ENCODE measurements around the gene UBC.
"Not testable (repeated sequence)": the region's sequence is repeated elsewhere in the genome, so short reads cannot be mapped to it uniquely, and the experiment has no call there.

Gene UBC

DNA sequence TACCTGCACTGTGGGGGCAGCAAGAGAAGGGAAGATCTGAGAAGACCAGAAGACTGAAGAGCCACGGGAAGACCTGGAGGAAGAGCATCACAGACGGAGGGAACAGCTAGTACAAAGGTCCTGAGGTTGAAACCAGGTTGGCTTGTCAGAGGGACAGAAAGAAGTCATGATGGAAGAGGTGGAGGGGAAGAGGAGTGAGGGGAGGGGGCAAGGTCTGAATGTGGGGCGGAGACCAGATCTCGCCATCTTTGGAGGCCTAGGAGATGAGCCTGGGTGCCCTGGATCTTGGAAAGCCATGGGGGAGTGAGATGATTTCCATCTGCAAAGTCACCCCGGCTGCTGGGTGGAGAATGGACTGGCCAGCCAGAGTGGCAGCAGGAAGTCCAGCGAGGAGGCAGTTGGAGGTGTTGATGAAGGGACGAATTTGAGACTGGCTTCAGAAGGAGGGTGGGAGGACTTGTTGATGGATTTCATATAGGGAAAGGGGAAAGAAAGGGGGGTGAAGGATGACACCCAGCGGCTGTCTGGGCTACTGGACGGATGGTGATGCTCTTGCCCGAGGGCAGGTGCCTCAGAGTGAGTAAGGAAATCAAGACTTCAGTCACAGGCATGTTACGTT lies 14.6 kb upstream of the UBC start:
- Histone ChIP-seq H3K9me3 (ENCODE audit: control insufficient read depth, low read length) (no peaks in the 10 kb centered on the region), H3K36me3 (ENCODE audit: control insufficient read depth, insufficient read depth, low read length) (no peaks in the 10 kb centered on the region), H3K4me3 (ENCODE audit: low read depth, low read length) (no peak overlapping the region), H3K79me2 (peaks cover 4% of the 10 kb centered on the region), H3K9ac (no peak overlapping the region), H3K27ac (peak overlapping the region; percentile 91), H3K4me2 (ENCODE audit: low read length) (no peak overlapping the region), H3K4me1 (peaks cover 3% of the 10 kb centered on the region), H2AFZ (no peak overlapping the region), H3K27me3 (ENCODE audit: control insufficient read depth, insufficient read depth, low read length) (no peaks in the 10 kb centered on the region)
- TF ChIP-seq, protein P1, sequence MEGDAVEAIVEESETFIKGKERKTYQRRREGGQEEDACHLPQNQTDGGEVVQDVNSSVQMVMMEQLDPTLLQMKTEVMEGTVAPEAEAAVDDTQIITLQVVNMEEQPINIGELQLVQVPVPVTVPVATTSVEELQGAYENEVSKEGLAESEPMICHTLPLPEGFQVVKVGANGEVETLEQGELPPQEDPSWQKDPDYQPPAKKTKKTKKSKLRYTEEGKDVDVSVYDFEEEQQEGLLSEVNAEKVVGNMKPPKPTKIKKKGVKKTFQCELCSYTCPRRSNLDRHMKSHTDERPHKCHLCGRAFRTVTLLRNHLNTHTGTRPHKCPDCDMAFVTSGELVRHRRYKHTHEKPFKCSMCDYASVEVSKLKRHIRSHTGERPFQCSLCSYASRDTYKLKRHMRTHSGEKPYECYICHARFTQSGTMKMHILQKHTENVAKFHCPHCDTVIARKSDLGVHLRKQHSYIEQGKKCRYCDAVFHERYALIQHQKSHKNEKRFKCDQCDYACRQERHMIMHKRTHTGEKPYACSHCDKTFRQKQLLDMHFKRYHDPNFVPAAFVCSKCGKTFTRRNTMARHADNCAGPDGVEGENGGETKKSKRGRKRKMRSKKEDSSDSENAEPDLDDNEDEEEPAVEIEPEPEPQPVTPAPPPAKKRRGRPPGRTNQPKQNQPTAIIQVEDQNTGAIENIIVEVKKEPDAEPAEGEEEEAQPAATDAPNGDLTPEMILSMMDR (IDR thresholded peaks at IDR 0.05): no peak

DNA sequence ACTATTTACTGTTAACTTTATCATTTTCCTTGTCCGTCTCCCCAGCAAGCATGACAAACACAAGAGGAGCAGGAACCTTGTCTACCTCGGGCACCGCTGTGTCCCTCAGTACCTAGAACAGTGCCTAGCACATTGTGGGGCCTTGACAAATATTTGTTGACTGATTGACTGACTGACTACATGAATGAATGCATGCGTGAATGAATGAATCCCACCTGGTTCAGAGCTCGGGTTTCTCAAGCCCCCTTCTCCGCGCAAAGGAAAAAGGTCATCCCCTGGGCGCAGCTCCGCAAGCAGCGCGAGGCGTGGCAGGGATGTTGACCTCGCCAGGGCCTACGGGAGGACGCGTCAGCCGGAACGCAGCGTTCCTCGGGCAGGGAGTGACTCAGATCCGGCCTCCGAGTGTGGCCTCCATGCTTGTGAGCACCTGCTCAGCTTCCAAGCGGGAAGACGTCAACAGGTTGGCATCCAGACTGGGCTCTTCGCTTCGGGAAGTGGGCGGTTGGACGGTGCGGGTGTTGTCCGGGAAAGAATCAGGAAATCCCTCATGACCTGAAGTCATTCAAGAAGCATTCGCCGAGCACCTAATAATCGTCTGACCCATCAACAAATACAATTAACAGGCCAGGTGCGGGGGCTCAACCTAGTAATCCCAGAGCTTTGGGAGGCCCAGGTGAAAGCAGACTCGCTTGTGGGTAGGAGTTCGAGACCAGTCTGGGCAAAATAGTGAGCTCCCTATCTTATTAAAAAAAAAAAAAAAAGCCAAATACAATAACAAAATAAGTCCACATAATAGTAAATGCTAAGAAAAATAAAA lies 13.9 kb upstream of the UBC start:
- TF ChIP-seq, protein P1 (IDR thresholded peaks at IDR 0.05): no peak
- H3K4me2 ChIP-seq (ENCODE audit: low read length): peak overlapping the region; percentile 33
- peaks cover 4% of the 10 kb centered on the region for H3K79me2 ChIP-seq
- peak overlapping the region; percentile 91 for H3K27ac ChIP-seq
- H3K9ac ChIP-seq: no peak overlapping the region
- H2AFZ ChIP-seq: peak overlapping the region; percentile 91
- no peaks in the 10 kb centered on the region for H3K9me3 ChIP-seq (ENCODE audit: control insufficient read depth, low read length)
- peaks cover 3% of the 10 kb centered on the region for H3K4me1 ChIP-seq
- no peaks in the 10 kb centered on the region for H3K36me3 ChIP-seq (ENCODE audit: control insufficient read depth, insufficient read depth, low read length)
- H3K4me3 ChIP-seq (ENCODE audit: low read depth, low read length): peak overlapping the region; percentile 81
- no peaks in the 10 kb centered on the region for H3K27me3 ChIP-seq (ENCODE audit: control insufficient read depth, insufficient read depth, low read length)

DNA sequence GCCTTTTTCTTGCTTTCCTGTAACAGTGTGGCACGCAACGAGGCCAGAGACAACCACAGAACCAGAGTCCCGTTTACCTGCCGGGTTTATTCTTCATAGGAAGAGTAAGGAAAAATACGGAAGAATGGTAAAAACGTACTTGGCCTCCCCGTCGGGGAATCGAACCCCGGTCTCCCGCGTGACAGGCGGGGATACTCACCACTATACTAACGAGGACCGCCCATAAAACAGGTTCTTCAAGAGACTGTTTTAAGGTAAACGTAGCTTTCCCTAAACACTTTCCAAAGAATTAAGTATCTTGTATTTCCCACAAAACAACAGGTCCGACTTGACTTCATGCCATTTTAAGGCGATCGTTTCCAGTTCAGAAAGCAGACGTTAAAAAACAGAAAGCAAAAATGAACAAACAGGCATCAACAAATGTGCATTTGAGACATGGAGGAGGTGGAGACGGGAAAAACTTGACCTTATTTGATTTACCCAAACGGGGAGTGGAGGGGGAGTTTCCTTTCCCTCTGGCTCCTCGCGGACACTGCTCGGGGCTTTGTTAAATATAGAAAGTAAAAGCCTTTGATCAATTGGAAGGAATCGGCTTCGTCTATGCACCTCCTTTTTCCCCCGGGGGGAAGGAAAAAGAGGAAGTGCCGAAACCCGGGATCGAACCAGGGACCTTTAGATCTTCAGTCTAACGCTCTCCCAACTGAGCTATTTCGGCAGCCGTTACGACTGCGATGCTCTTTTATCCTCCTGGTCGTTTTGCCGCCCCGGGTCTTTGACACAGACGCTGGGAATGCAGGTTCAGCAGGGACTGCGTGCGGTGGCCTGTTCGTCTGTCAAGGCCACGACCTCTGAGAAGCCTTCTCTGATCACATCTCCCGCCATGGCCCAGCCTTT lies 13.0 kb upstream of the UBC start:
- H3K4me1 ChIP-seq: peaks cover 3% of the 10 kb centered on the region
- H3K9me3 ChIP-seq (ENCODE audit: control insufficient read depth, low read length): no peaks in the 10 kb centered on the region
- H3K9ac ChIP-seq: no peak overlapping the region
- H3K4me2 ChIP-seq (ENCODE audit: low read length): peak overlapping the region; percentile 66
- H3K79me2 ChIP-seq: peaks cover 4% of the 10 kb centered on the region
- no peaks in the 10 kb centered on the region for H3K36me3 ChIP-seq (ENCODE audit: control insufficient read depth, insufficient read depth, low read length)
- no peaks in the 10 kb centered on the region for H3K27me3 ChIP-seq (ENCODE audit: control insufficient read depth, insufficient read depth, low read length)
- H2AFZ ChIP-seq: peak overlapping the region; percentile 91
- peak overlapping the region; percentile 81 for H3K4me3 ChIP-seq (ENCODE audit: low read depth, low read length)
- TF ChIP-seq, protein P1 (IDR thresholded peaks at IDR 0.05): no peak
- H3K27ac ChIP-seq: peak overlapping the region; percentile 91

DNA sequence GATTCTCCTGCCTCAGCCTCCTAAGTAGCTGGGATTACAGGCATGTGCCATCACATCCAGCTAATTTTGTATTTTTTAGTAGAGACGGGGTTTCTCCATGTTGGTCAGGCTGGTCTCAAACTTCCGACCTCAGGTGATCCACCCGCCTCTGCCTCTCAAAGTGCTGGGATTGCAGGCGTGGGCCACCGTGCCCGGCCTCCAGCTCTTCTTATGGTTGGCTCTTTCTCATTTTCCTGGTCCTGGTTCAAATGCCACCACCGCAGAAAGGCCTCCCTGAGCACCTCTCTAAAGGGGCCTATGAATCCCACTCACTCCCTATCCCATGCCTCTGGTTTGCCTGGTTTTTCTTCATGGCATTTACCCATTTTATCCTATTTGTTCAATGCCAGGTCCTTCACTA lies 11.3 kb upstream of the UBC start:
- not testable (repeated sequence) for H3K4me2 ChIP-seq (ENCODE audit: low read length); H3K79me2 ChIP-seq; H3K9me3 ChIP-seq (ENCODE audit: control insufficient read depth, low read length); H3K27ac ChIP-seq; H3K4me3 ChIP-seq (ENCODE audit: low read depth, low read length); H3K36me3 ChIP-seq (ENCODE audit: control insufficient read depth, insufficient read depth, low read length); H3K9ac ChIP-seq; H3K27me3 ChIP-seq (ENCODE audit: control insufficient read depth, insufficient read depth, low read length); H2AFZ ChIP-seq
- peaks cover 11% of the 10 kb centered on the region for H3K4me1 ChIP-seq

DNA sequence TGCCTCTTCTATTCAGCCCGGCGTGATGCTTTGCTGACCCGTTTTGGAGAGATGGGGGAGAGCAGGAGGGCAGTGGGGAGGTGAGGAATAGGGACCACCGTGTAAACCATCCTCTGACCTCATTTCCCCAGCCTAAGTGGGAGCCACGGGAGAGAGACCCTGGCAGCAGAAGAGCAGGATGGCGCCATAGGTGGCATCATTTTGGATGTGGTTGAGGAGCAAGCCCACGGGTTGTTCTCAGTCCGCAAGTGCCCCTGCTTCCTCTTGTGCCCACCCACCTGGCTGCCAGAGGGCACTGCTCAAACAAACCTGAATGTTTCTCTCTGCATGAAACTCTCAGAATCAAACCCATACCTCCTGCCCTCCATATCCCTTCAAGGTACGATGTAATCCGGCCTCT lies 10.7 kb upstream of the UBC start:
- Histone ChIP-seq H3K36me3 (ENCODE audit: control insufficient read depth, insufficient read depth, low read length) (no peaks in the 10 kb centered on the region), H3K4me2 (ENCODE audit: low read length) (no peak overlapping the region), H3K4me3 (ENCODE audit: low read depth, low read length) (no peak overlapping the region), H3K4me1 (peaks cover 11% of the 10 kb centered on the region), H3K9ac (no peak overlapping the region), H3K9me3 (ENCODE audit: control insufficient read depth, low read length) (no peaks in the 10 kb centered on the region), H3K27me3 (ENCODE audit: control insufficient read depth, insufficient read depth, low read length) (no peaks in the 10 kb centered on the region), H3K27ac (no peak overlapping the region), H3K79me2 (peaks cover 4% of the 10 kb centered on the region), H2AFZ (no peak overlapping the region)
- TF ChIP-seq, protein P1 (IDR thresholded peaks at IDR 0.05): no peak

Measured in parathyroid adenoma (tissue), 2 donors.